Uterus (tissue), 2 donors: ENCODE data around the gene RTF2.

Experiments used
- CTCF ChIP-seq, 4 experiments: fragments of 200-600 bp in 2 of 4; fragments of 450-650 bp in 2 of 4; sonication (generic) in 2 of 4; IDR thresholded peaks; one replicate each; pipeline ENCODE4 v1.5.1; 2016 to 2019; ENCODE audit warnings: antibody characterized with exemption in 4 of 4, mild to moderate bottlenecking in 2 of 4, moderate library complexity in 1 of 4
- POLR2A ChIP-seq, 2 donors: fragments of 450-650 bp; IDR thresholded peaks; one replicate each; pipeline ENCODE4 v1.6.1; 2016; ENCODE audit warnings: antibody characterized with exemption in 2 of 2, mild to moderate bottlenecking in 1 of 2, moderate library complexity in 1 of 2

GRCh38 chr20:56427797-56428196 is 40.6 kb upstream of the RTF2 start:
- no peak for TF ChIP-seq CTCF (IDR thresholded peaks at IDR 0.05)
- no peak for TF ChIP-seq POLR2A (IDR thresholded peaks at IDR 0.05)
